IPS-18a (cell line): ENCODE measurements around the gene RHEB.

ENCODE experiments used
- H3K27ac ChIP-seq: one replicate; pipeline ENCODE4 v1.5.1; 2013; ENCODE audit warnings: low read length
- H3K27me3 ChIP-seq: one replicate; pipeline ENCODE4 v1.6.1; 2013; ENCODE audit warnings: mild to moderate bottlenecking, low read length; ENCODE audit not compliant: control insufficient read depth, insufficient read depth
- H3K36me3 ChIP-seq: one replicate; pipeline ENCODE4 v1.6.1; 2013; ENCODE audit warnings: low read depth, low read length; ENCODE audit not compliant: control insufficient read depth
- H3K4me1 ChIP-seq: one replicate; pipeline ENCODE4 v1.6.1; 2013; ENCODE audit warnings: low read depth, low read length; ENCODE audit not compliant: control insufficient read depth
- H3K4me3 ChIP-seq: one replicate; pipeline ENCODE4 v1.5.1; 2013; ENCODE audit warnings: low read length
- H3K9ac ChIP-seq: one replicate; pipeline ENCODE4 v1.6.1; 2013; ENCODE audit warnings: mild to moderate bottlenecking, low read length, moderate library complexity
- H3K9me3 ChIP-seq: one replicate; pipeline ENCODE4 v1.6.1; 2013; ENCODE audit warnings: low read depth, low read length; ENCODE audit not compliant: control insufficient read depth

Gene RHEB

GRCh38 chr7:151426441-151426903 lies 93.2 kb downstream of the RHEB start:
- H3K9me3 ChIP-seq, result no peaks in the 10 kb centered on the region
- peaks cover 20% of the 10 kb centered on the region for H3K4me1 ChIP-seq
- no peak overlapping the region for H3K9ac ChIP-seq
- H3K4me3 ChIP-seq, result no peak overlapping the region
- H3K36me3 ChIP-seq, result no peaks in the 10 kb centered on the region
- no peaks in the 10 kb centered on the region for H3K27me3 ChIP-seq
- no peak overlapping the region for H3K27ac ChIP-seq

DNA sequence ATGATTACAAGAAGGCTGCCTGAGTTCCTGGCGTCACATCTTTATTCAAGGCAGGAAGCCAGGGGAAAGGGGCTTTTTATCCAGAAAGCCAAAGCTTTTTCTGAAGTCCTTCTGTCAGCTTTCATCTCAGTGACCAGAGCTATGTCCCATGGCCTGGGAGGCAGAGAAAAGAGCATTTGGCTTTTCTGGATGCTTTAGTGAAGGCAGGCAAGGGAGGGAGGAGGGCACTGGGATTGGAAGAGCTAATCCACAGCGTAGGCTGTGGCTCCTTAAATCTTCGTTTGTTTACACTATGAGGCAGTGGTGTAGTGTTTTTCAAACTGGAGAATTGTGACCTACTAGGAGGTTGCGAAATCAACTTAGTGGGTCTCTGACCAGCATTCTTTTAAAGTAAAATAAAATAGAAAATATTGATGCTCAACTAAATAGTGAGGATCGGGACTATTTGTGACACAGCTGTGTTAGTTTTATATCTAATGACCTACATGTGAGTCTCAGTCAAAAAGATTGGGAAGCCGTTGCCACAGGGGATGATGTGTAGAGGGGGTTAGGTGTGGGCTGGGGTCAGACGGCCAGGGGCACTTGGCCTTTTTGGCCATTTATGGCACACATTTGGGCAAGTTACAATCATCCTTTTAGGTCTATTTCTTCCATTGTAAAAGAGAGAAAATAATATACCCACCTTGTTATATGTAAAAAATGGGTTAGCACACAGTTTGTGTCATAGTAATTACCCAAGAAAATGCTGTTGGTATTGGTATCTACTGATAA lies 93.8 kb downstream of the RHEB start:
- Histone ChIP-seq H3K9ac (no peak overlapping the region), H3K36me3 (no peaks in the 10 kb centered on the region), H3K27ac (no peak overlapping the region), H3K4me1 (peaks cover 20% of the 10 kb centered on the region), H3K27me3 (no peaks in the 10 kb centered on the region), H3K9me3 (no peaks in the 10 kb centered on the region), H3K4me3 (no peak overlapping the region)

- no peak overlapping the region for H3K4me3 ChIP-seq
- H3K9me3 ChIP-seq, result no peaks in the 10 kb centered on the region
- H3K4me1 ChIP-seq, result peaks cover 15% of the 10 kb centered on the region
- H3K36me3 ChIP-seq, result no peaks in the 10 kb centered on the region
- H3K27me3 ChIP-seq, result no peaks in the 10 kb centered on the region
- H3K27ac ChIP-seq, result no peak overlapping the region
- H3K9ac ChIP-seq, result no peak overlapping the region
Measured at GRCh38 chr7:151424799-151425198, 94.9 kb downstream of the RHEB start.

DNA sequence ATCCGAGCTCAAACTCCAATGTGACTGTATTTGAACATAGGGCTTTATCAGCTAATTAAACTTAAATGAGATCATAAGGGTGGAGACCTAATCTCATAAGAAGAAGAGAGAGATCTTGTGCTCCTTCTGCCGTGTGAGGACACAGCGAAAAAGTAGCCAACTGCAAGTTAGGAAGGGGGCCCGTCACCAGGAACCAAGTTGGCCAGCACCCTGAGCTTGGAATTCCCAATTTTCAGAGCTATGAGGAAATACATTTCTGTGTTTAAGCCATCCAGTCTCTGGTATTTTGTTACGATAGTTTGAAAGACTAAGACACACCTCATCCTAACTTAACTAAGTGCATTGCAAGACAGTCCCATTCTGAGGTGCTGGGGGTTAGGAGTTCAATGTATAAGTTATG lies 95.8 kb downstream of the RHEB start:
- Histone ChIP-seq H3K4me1 (peaks cover 7% of the 10 kb centered on the region), H3K4me3 (no peak overlapping the region), H3K9me3 (no peaks in the 10 kb centered on the region), H3K27ac (no peak overlapping the region), H3K27me3 (no peaks in the 10 kb centered on the region), H3K36me3 (no peaks in the 10 kb centered on the region), H3K9ac (no peak overlapping the region)

- no peaks in the 10 kb centered on the region for H3K36me3 ChIP-seq
- no peak overlapping the region for H3K9ac ChIP-seq
- peaks cover under 1% of the 10 kb centered on the region for H3K4me1 ChIP-seq
- no peak overlapping the region for H3K27ac ChIP-seq
- H3K4me3 ChIP-seq, result no peak overlapping the region
- no peaks in the 10 kb centered on the region for H3K9me3 ChIP-seq
- H3K27me3 ChIP-seq, result no peaks in the 10 kb centered on the region
Measured at GRCh38 chr7:151423226-151423625, 96.5 kb downstream of the RHEB start.

- Histone ChIP-seq H3K36me3 (no peaks in the 10 kb centered on the region), H3K4me1 (no peaks in the 10 kb centered on the region)
Measured at GRCh38 chr7:151422212-151422611, 97.5 kb downstream of the RHEB start.

GRCh38 chr7:151420144-151420543 lies 99.6 kb downstream of the RHEB start:
- no peak overlapping the region for H3K27ac ChIP-seq
- peaks cover 9% of the 10 kb centered on the region for H3K4me1 ChIP-seq
- no peaks in the 10 kb centered on the region for H3K9me3 ChIP-seq
- H3K36me3 ChIP-seq, result no peaks in the 10 kb centered on the region
- H3K27me3 ChIP-seq, result peaks cover 10% of the 10 kb centered on the region
- H3K9ac ChIP-seq, result no peak overlapping the region
- no peak overlapping the region for H3K4me3 ChIP-seq

More at GRCh38 chr7:151422212-151422611, 97.5 kb downstream of the RHEB start:
- H3K27me3 ChIP-seq, result no peaks in the 10 kb centered on the region
- no peaks in the 10 kb centered on the region for H3K9me3 ChIP-seq
- H3K27ac ChIP-seq, result no peak overlapping the region
- H3K4me3 ChIP-seq, result no peak overlapping the region
- H3K9ac ChIP-seq, result no peak overlapping the region

- Histone ChIP-seq H3K4me1 (peaks cover 9% of the 10 kb centered on the region), H3K9ac (no peak overlapping the region), H3K27me3 (peaks cover 26% of the 10 kb centered on the region), H3K27ac (no peak overlapping the region), H3K36me3 (no peaks in the 10 kb centered on the region), H3K4me3 (no peak overlapping the region), H3K9me3 (no peaks in the 10 kb centered on the region)
Measured at GRCh38 chr7:151416941-151417315, 102.8 kb downstream of the RHEB start.

- Histone ChIP-seq H3K27me3 (peaks cover 32% of the 10 kb centered on the region), H3K9ac (no peak overlapping the region), H3K9me3 (no peaks in the 10 kb centered on the region), H3K4me1 (peaks cover 15% of the 10 kb centered on the region), H3K4me3 (no peak overlapping the region), H3K27ac (no peak overlapping the region), H3K36me3 (no peaks in the 10 kb centered on the region)
Measured at GRCh38 chr7:151416112-151416940, 103.4 kb downstream of the RHEB start.
